A549 (cell line): Measurements from ENCODE around the gene CPNE1. TPM values are rescaled to one million over a fixed set of nuclear protein-coding genes. Genes with fewer than 3 reads are reported as not detected.

Experiments used
- ATAC-seq, 2 experiments: fragments of 200-7000 bp in 1 of 2; fragments of >200 bp in 1 of 2; cut with Nextera tagmentation in 1 of 2; cut with Tn5 transposase in 1 of 2; 3 replicates each; pipeline versions ENCODE4 v1.8.0 to v1.9.1; 2018 to 2020; ENCODE audit warnings: mild to moderate bottlenecking in 1 of 2, moderate library complexity in 1 of 2
- CTCF ChIA-PET: fragments of 300-600 bp; sonication (Branson Sonifier 250); formaldehyde crosslinking; extraction: SDS; loops from one replicate; lab custom pipeline; 2021; ENCODE audit warnings: antibody characterized with exemption, inconsistent platforms; lab: Yijun Ruan, JAX
- POLR2A ChIA-PET: fragments of 350-600 bp; formaldehyde crosslinking; extraction: SDS; loops from one replicate; lab custom pipeline; 2021; ENCODE audit warnings: antibody characterized with exemption, inconsistent platforms; lab: Yijun Ruan, JAX
- DNase-seq, 2 experiments: peaks; one replicate each; pipeline versions ENCODE4 v3.0.0 to v3.0.0-alpha.2; 2011 to 2016; ENCODE audit warnings: low read depth in 1 of 2, low spot score in 1 of 2
- FAIRE-seq: peaks from 2 replicates; lab custom pipeline; 2011; peaks lifted over from hg19 to GRCh38; lab: Jason Lieb, UNC
- H3K27ac ChIP-seq, 2 experiments: fragments of >200 bp; sonication (Bioruptor Twin); formaldehyde crosslinking; 3 replicates each; pipeline ENCODE4 v1.5.1; 2016 to 2017
- H3K4me1 ChIP-seq: fragments of >200 bp; sonication (Bioruptor Twin); formaldehyde crosslinking; 3 replicates; pipeline ENCODE4 v1.6.1; 2016
- H3K4me2 ChIP-seq: fragments of >200 bp; sonication (Bioruptor Twin); formaldehyde crosslinking; 3 replicates; pipeline ENCODE4 v1.6.1; 2016
- H3K4me3 ChIP-seq: fragments of >200 bp; sonication (Bioruptor Twin); formaldehyde crosslinking; 3 replicates; pipeline ENCODE4 v1.5.1; 2016
- H3K9me3 ChIP-seq: fragments of >200 bp; sonication (Bioruptor Twin); formaldehyde crosslinking; 3 replicates; pipeline ENCODE4 v1.6.1; 2016
- CBX2 ChIP-seq: fragments of 200-600 bp; sonication (generic); IDR thresholded peaks from 2 replicates; pipeline ENCODE4 v1.6.1; 2016; ENCODE audit warnings: low read depth, mild to moderate bottlenecking, borderline replicate concordance
- CBX8 ChIP-seq: fragments of 200-600 bp; sonication (generic); IDR thresholded peaks from 2 replicates; pipeline ENCODE4 v1.6.1; 2016
- CHD2 ChIP-seq: fragments of 150-350 bp; IDR thresholded peaks from 2 replicates; pipeline ENCODE4 v1.6.1; 2014; ENCODE audit warnings: low read length; ENCODE audit not compliant: partially characterized antibody
- CHD4 ChIP-seq: fragments of 200-600 bp; sonication (generic); IDR thresholded peaks from 2 replicates; pipeline ENCODE4 v1.6.1; 2016; ENCODE audit warnings: antibody characterized with exemption, mild to moderate bottlenecking, borderline replicate concordance
- EHF ChIP-seq: fragments of 250-450 bp; sonication (Bioruptor Pico); IDR thresholded peaks from 2 replicates; pipeline ENCODE4 v1.5.0; 2020; ENCODE audit warnings: mild to moderate bottlenecking
- ESRRA ChIP-seq: fragments of 150-350 bp; IDR thresholded peaks from 2 replicates; pipeline ENCODE4 v1.6.1; 2014; ENCODE audit warnings: mild to moderate bottlenecking, low read length, borderline replicate concordance
- FOSB ChIP-seq: fragments of 250-450 bp; sonication (Bioruptor Pico); IDR thresholded peaks from 2 replicates; pipeline ENCODE4 v1.5.0; 2020; ENCODE audit warnings: mild to moderate bottlenecking, moderate library complexity
- FOSL2 ChIP-seq, 2 experiments: fragments of 450-650 bp in 1 of 2; fragments of >200 bp in 1 of 2; sonication (Bioruptor Twin) in 1 of 2; formaldehyde crosslinking; IDR thresholded peaks; 2 replicates each; pipeline versions ENCODE4 v1.5.0 to v1.6.1; 2016 to 2020; ENCODE audit warnings: mild to moderate bottlenecking in 1 of 2, moderate library complexity in 1 of 2
- HES2 ChIP-seq: fragments of >200 bp; sonication (Bioruptor Twin); formaldehyde crosslinking; IDR thresholded peaks from 2 replicates; pipeline ENCODE4 v1.6.1; 2016
- HEYL ChIP-seq: fragments of 250-450 bp; sonication (Bioruptor Pico); IDR thresholded peaks from 2 replicates; pipeline ENCODE4 v1.8.0; 2021; ENCODE audit warnings: mild to moderate bottlenecking, moderate library complexity
- HOXA7 ChIP-seq: fragments of 250-450 bp; sonication (Bioruptor Pico); IDR thresholded peaks from 2 replicates; pipeline ENCODE4 v1.5.0; 2020; ENCODE audit warnings: mild to moderate bottlenecking, moderate library complexity
- HOXB5 ChIP-seq: fragments of 250-450 bp; sonication (Bioruptor Pico); IDR thresholded peaks from 2 replicates; pipeline ENCODE4 v1.5.0; 2020; ENCODE audit warnings: mild to moderate bottlenecking, moderate library complexity
- JUN ChIP-seq, 2 experiments: fragments of >200 bp; sonication (Bioruptor Twin); formaldehyde crosslinking; IDR thresholded peaks; 2 replicates in 1 of 2; 3 replicates in 1 of 2; pipeline ENCODE4 v1.6.1; 2016 to 2017
- JUNB ChIP-seq: fragments of >200 bp; sonication (Bioruptor Twin); formaldehyde crosslinking; IDR thresholded peaks from 2 replicates; pipeline ENCODE4 v1.6.1; 2016
- KDM1A ChIP-seq: fragments of 200-600 bp; sonication (generic); IDR thresholded peaks from 2 replicates; pipeline ENCODE4 v1.6.1; 2016; ENCODE audit warnings: low read depth, mild to moderate bottlenecking
- MAX ChIP-seq: IDR thresholded peaks from 2 replicates; pipeline ENCODE4 v1.6.1; 2012
- MAZ ChIP-seq: fragments of 150-350 bp; IDR thresholded peaks from 2 replicates; pipeline ENCODE4 v1.6.1; 2014; ENCODE audit warnings: antibody characterized with exemption, low read depth, low read length, borderline replicate concordance
- NR3C1 ChIP-seq: fragments of >200 bp; sonication (Bioruptor Twin); formaldehyde crosslinking; IDR thresholded peaks from 3 replicates; pipeline ENCODE4 v1.6.1; 2017
- PBX3 ChIP-seq: IDR thresholded peaks from 2 replicates; pipeline ENCODE4 v1.6.1; 2012
- POLR2AphosphoS2 ChIP-seq: conservative IDR thresholded peaks from 2 replicates; pipeline ENCODE4 v1.6.1; 2012; ENCODE audit warnings: low read length, improper control_type of control experiment, inconsistent platforms
- RNF2 ChIP-seq: fragments of 200-600 bp; sonication (generic); IDR thresholded peaks from 2 replicates; pipeline ENCODE4 v1.6.1; 2016; ENCODE audit warnings: low read depth, mild to moderate bottlenecking, antibody characterized with exemption, moderate library complexity, borderline replicate concordance
- TFCP2L1 ChIP-seq: fragments of 250-450 bp; sonication (Bioruptor Pico); IDR thresholded peaks from 2 replicates; pipeline ENCODE4 v1.5.0; 2021; ENCODE audit warnings: mild to moderate bottlenecking
- TP53 ChIP-seq: fragments of 250-450 bp; sonication (Bioruptor Pico); IDR thresholded peaks from 2 replicates; pipeline ENCODE4 v1.5.0; 2021; ENCODE audit warnings: mild to moderate bottlenecking, moderate library complexity
- USF2 ChIP-seq: fragments of 450-650 bp; IDR thresholded peaks from 2 replicates; pipeline ENCODE4 v1.6.1; 2014; ENCODE audit warnings: antibody characterized with exemption
- ZC3H11A ChIP-seq: fragments of 450-650 bp; IDR thresholded peaks from 2 replicates; pipeline ENCODE4 v1.6.1; 2014; ENCODE audit warnings: antibody characterized with exemption, mild to moderate bottlenecking
- ZFP36 ChIP-seq: fragments of 450-650 bp; IDR thresholded peaks from 2 replicates; pipeline ENCODE4 v1.6.1; 2014; ENCODE audit warnings: borderline replicate concordance; ENCODE audit not compliant: partially characterized antibody
- ZNF302 ChIP-seq: fragments of 250-450 bp; sonication (Bioruptor Pico); IDR thresholded peaks from 2 replicates; pipeline ENCODE4 v1.9.0; 2021; ENCODE audit warnings: inconsistent platforms, mild to moderate bottlenecking, moderate library complexity
- WGBS: methylation state at CpG from one replicate; pipeline ENCODE4 v1.1.6; 2017; ENCODE audit errors: missing lambda C conversion rate; 5-methylcytosine and 5-hydroxymethylcytosine counted together
- polyA plus RNA-seq, 4 experiments: library from polyadenylated mRNA; depleted of rRNA in 3 of 4; stranded (reverse); fragments of >200 nt; fragmentation: RNase III in 1 of 4; extraction: RNeasy Plus Mini Kit Qiagen cat#74134 plus additional on column Dnase treatment in 1 of 4; gene quantifications; 2 replicates in 3 of 4; 3 replicates in 1 of 4; pipeline ENCODE4 v1.2.3, GENCODE V29; 2011 to 2017

Gene CPNE1
- polyA plus RNA-seq, 2 of the 4 experiments (the other 2 are of a cell fraction) = 199 to 244 TPM

GRCh38 chr20:35638751-35639150, 25.9 kb downstream of the CPNE1 start:
- Histone ChIP-seq H3K4me1 (0 out of 3 replicates have a peak, but pooled peaks cover 3% of the 10 kb centered on the region), H3K4me3 (no peak overlapping the region), H3K4me2 (no peak overlapping the region), H3K27ac (no peak overlapping the region)
- ChIA-PET POLR2A (no interaction called here), CTCF (interaction anchor here (1.1 to 2.5 kb wide), 3 partner anchors 9 to 13 kb away, joined by 3 to 6 read pairs (median 3); no protein-coding TSS in a partner anchor)
- FAIRE-seq (no peak), DNase-seq (no peak)
- TF ChIP-seq HES2 (no peak), NR3C1 (no peak), RNF2 (no peak), HOXA7 (CRISPR knock-in tag) (no peak), HEYL (CRISPR knock-in tag) (no peak), TFCP2L1 (CRISPR knock-in tag) (no peak), ZNF302 (CRISPR knock-in tag) (no peak), JUNB (no peak), MAZ (no peak), JUN (IDR thresholded peaks at IDR 0.05) (no peak), CBX2 (no peak), ZFP36 (no peak), HOXB5 (no peak), EHF (no peak), ZC3H11A (no peak)
- TF ChIP-seq, all 56 proteins: peak for 0
- no peak for ATAC-seq
- no peaks in the 10 kb centered on the region for H3K9me3 ChIP-seq
- 59% methylated on average over 2 of the region's 2 CpGs for WGBS

- FAIRE-seq = no peak
- POLR2A ChIA-PET = no interaction called here
- CTCF ChIA-PET = interaction anchor here (0.6 to 2.5 kb wide), 7 partner anchors 11 to 337 kb away, joined by 3 to 9 read pairs (median 3); no protein-coding TSS in a partner anchor
These were observed 27.4 kb downstream of the CPNE1 start for GRCh38 chr20:35637276-35637675.

GRCh38 chr20:35636095-35636494, 28.6 kb downstream of the CPNE1 start:
- H3K9me3 ChIP-seq = no peaks in the 10 kb centered on the region
- ChIA-PET CTCF (interaction anchor here (0.7 to 1.8 kb wide), 4 partner anchors 15 to 22 kb away, joined by 3 to 6 read pairs (median 4); no protein-coding TSS in a partner anchor), POLR2A (no interaction called here)
- 89% methylated on average over 2 of the region's 2 CpGs for WGBS
- ATAC-seq (no peak), DNase-seq (no peak), FAIRE-seq (no peak)
- H3K4me2 ChIP-seq = no peak overlapping the region
- H3K4me1 ChIP-seq = 0 out of 3 replicates have a peak, but pooled peaks cover 3% of the 10 kb centered on the region
- H3K27ac ChIP-seq = no peak overlapping the region
- H3K4me3 ChIP-seq = no peak overlapping the region
- TF ChIP-seq MAZ (no peak), CHD2 (no peak), FOSB (CRISPR knock-in tag) (no peak), MAX (no peak), NR3C1 (no peak), USF2 (no peak), TP53 (CRISPR knock-in tag) (no peak), POLR2AphosphoS2 (no peak)
- TF ChIP-seq, all 56 proteins: peak for 0

More at GRCh38 chr20:35637276-35637675, 27.4 kb downstream of the CPNE1 start:
- ATAC-seq = no peak
- Histone ChIP-seq H3K4me3 (no peak overlapping the region), H3K9me3 (no peaks in the 10 kb centered on the region), H3K4me2 (no peak overlapping the region), H3K27ac (no peak overlapping the region), H3K4me1 (0 out of 3 replicates have a peak, but pooled peaks cover 3% of the 10 kb centered on the region)
- TF ChIP-seq PBX3 (no peak), KDM1A (no peak), CHD2 (no peak), HEYL (CRISPR knock-in tag) (no peak), CBX8 (no peak), FOSB (CRISPR knock-in tag) (no peak), ESRRA (no peak), USF2 (no peak), CHD4 (no peak), FOSL2 (IDR thresholded peaks at IDR 0.05) (no peak), FOSL2 (CRISPR knock-in tag; IDR thresholded peaks at IDR 0.05) (no peak)
- no peak for DNase-seq
- 97% methylated on average over 6 of the region's 6 CpGs for WGBS
